LNCAP (cell line): Measurements from ENCODE around the gene DNAH6.

Source experiments
- CTCF ChIP-seq: fragments of 450-650 bp; IDR thresholded peaks from 2 replicates; pipeline ENCODE4 v1.5.1; 2017; ENCODE audit warnings: mild to moderate bottlenecking

Gene DNAH6

GRCh38 chr2:84545005-84545404 lies 28.7 kb downstream of the DNAH6 start:
- TF ChIP-seq CTCF: no peak

- TF ChIP-seq CTCF: no peak
These were observed 30.3 kb downstream of the DNAH6 start for GRCh38 chr2:84546551-84546950.

- no peak for TF ChIP-seq CTCF
These were observed 32.0 kb downstream of the DNAH6 start for GRCh38 chr2:84548303-84548702.

GRCh38 chr2:84550916-84551315 lies 34.6 kb downstream of the DNAH6 start:
- TF ChIP-seq CTCF: no peak

GRCh38 chr2:84556190-84556589 lies 39.9 kb downstream of the DNAH6 start:
- no peak for TF ChIP-seq CTCF

- TF ChIP-seq CTCF: no peak
These were observed 43.5 kb downstream of the DNAH6 start for GRCh38 chr2:84559838-84560237.

GRCh38 chr2:84579661-84580060 lies 63.4 kb downstream of the DNAH6 start:
- no peak for TF ChIP-seq CTCF

GRCh38 chr2:84603911-84604310 lies 87.6 kb downstream of the DNAH6 start:
- no peak for TF ChIP-seq CTCF
